DOHH2 (cell line): ENCODE data around the gene TBC1D4.

Experiments used
- H3F3A ChIP-seq: fragments of 200-600 bp; sonication (generic), shearing (Covaris generic); 2 replicates; pipeline ENCODE4 v1.6.0; 2016; ENCODE audit warnings: antibody characterized with exemption, mild to moderate bottlenecking; ENCODE audit not compliant: control insufficient read depth, insufficient read depth
- H3K27ac ChIP-seq: fragments of 200-600 bp; sonication (generic); 2 replicates; pipeline ENCODE4 v1.5.1; 2014; ENCODE audit warnings: low read depth, mild to moderate bottlenecking, low read length, moderate library complexity
- H3K27me3 ChIP-seq: fragments of 200-600 bp; sonication (generic); 2 replicates; pipeline ENCODE4 v1.6.1; 2014; ENCODE audit warnings: mild to moderate bottlenecking, low read length, mixed read lengths; ENCODE audit not compliant: control insufficient read depth
- H3K36me3 ChIP-seq: fragments of 200-600 bp; sonication (generic); 2 replicates; pipeline ENCODE4 v1.6.1; 2014; ENCODE audit warnings: mild to moderate bottlenecking, low read length, moderate library complexity, mixed read lengths; ENCODE audit not compliant: control insufficient read depth
- H3K4me1 ChIP-seq: fragments of 200-600 bp; sonication (generic); 2 replicates; pipeline ENCODE4 v1.6.1; 2014; ENCODE audit warnings: mild to moderate bottlenecking, low read length, mixed read lengths; ENCODE audit not compliant: control insufficient read depth
- H3K4me2 ChIP-seq: fragments of 200-600 bp; sonication (generic); 2 replicates; pipeline ENCODE4 v1.6.0; 2014; ENCODE audit warnings: mild to moderate bottlenecking, low read length, moderate library complexity
- H3K4me3 ChIP-seq: fragments of 200-600 bp; sonication (generic); 2 replicates; pipeline ENCODE4 v1.5.1; 2014; ENCODE audit warnings: mild to moderate bottlenecking, low read length, mixed read lengths
- H3K79me2 ChIP-seq: fragments of 200-600 bp; sonication (generic); 2 replicates; pipeline ENCODE4 v1.6.1; 2014; ENCODE audit warnings: mild to moderate bottlenecking, low read length, mixed read lengths; ENCODE audit not compliant: control insufficient read depth
- H3K9me2 ChIP-seq: fragments of 200-600 bp; sonication (generic); replicated peaks from 2 replicates; pipeline ENCODE4 v1.6.1; 2014; ENCODE audit warnings: mild to moderate bottlenecking, low read length, mixed read lengths; ENCODE audit not compliant: control insufficient read depth
- H3K9me3 ChIP-seq: fragments of 200-600 bp; sonication (generic); 2 replicates; pipeline ENCODE4 v1.6.1; 2014; ENCODE audit warnings: antibody characterized with exemption, low read length, mixed read lengths; ENCODE audit not compliant: control insufficient read depth, insufficient read depth
- H4K20me1 ChIP-seq: fragments of 200-600 bp; sonication (generic); 2 replicates; pipeline ENCODE4 v1.6.0; 2014; ENCODE audit warnings: low read depth, mild to moderate bottlenecking, antibody characterized with exemption, low read length, moderate library complexity; ENCODE audit not compliant: control insufficient read depth, insufficient read depth
- EZH2phosphoT487 ChIP-seq: fragments of 200-600 bp; sonication (generic); IDR thresholded peaks from 2 replicates; pipeline ENCODE4 v1.6.1; 2017; ENCODE audit warnings: borderline replicate concordance, mild to moderate bottlenecking, antibody characterized with exemption, low read length, moderate library complexity, mixed read lengths
- TF ChIP-seq, protein P1 (sequence below): fragments of 200-600 bp; sonication (generic); IDR thresholded peaks from one replicate; pipeline ENCODE4 v1.5.1; 2014; ENCODE audit warnings: antibody characterized with exemption, mild to moderate bottlenecking, low read depth, low read length; ENCODE audit not compliant: poor library complexity, severe bottlenecking

The TBC1D4 gene

DNA sequence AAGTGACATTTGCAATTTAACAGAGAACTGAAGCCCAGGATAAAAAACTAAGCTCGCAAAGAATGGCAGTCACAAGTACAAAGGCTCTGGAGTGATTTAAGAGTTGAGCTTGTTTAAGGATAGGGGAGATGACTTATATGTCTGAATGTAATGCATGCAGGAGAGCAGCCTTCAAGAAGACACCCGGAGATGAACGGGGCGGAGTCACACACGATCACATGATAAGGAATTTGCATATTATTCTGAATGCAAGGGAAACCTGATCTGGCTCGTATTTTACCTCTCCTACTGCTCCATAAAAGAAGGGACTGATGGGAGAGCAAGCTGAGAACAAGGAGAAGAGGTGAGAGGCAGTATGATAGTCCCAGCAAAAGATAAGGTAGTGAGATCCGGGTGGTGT lies 12.9 kb downstream of the TBC1D4 start:
- Histone ChIP-seq H3K4me2 (no peak overlapping the region), H3K4me3 (no peak overlapping the region), H3K27me3 (no peaks in the 10 kb centered on the region), H3K79me2 (peaks cover 100% of the 10 kb centered on the region), H3K27ac (no peak overlapping the region), H3F3A (peaks cover 8% of the 10 kb centered on the region; the same call in 1 of the 2 replicates), H3K9me2 (no peaks in the 10 kb centered on the region), H3K9me3 (no peaks in the 10 kb centered on the region), H4K20me1 (peaks cover 23% of the 10 kb centered on the region; the same call in 1 of the 2 replicates), H3K4me1 (peaks cover 44% of the 10 kb centered on the region), H3K36me3 (peaks cover 77% of the 10 kb centered on the region)
- TF ChIP-seq, protein P1, sequence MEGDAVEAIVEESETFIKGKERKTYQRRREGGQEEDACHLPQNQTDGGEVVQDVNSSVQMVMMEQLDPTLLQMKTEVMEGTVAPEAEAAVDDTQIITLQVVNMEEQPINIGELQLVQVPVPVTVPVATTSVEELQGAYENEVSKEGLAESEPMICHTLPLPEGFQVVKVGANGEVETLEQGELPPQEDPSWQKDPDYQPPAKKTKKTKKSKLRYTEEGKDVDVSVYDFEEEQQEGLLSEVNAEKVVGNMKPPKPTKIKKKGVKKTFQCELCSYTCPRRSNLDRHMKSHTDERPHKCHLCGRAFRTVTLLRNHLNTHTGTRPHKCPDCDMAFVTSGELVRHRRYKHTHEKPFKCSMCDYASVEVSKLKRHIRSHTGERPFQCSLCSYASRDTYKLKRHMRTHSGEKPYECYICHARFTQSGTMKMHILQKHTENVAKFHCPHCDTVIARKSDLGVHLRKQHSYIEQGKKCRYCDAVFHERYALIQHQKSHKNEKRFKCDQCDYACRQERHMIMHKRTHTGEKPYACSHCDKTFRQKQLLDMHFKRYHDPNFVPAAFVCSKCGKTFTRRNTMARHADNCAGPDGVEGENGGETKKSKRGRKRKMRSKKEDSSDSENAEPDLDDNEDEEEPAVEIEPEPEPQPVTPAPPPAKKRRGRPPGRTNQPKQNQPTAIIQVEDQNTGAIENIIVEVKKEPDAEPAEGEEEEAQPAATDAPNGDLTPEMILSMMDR = no peak
- no peak for TF ChIP-seq EZH2phosphoT487

DNA sequence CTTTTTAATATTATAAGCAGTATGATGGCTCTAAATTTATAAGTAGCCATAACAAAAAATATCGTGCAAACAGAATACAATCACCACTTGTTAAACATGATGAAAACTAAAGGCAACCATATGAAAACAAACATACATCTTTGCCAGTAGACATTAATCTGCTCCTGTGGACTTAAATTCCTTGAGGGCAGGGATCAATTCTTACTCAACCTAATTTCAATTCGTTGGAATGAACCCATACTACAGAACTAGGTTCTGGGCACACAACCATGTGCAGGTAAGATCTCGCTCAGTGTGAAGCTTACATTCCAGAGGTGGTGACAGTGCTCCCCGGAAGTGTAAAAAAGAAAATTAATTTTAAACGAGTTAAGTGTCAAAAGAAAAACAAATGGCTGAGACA lies 13.4 kb downstream of the TBC1D4 start:
- H3K4me3 ChIP-seq = no peak overlapping the region
- no peak overlapping the region for H3K27ac ChIP-seq
- no peak for TF ChIP-seq EZH2phosphoT487
- no peak overlapping the region for H3K4me2 ChIP-seq
- H3K79me2 ChIP-seq = peaks cover 100% of the 10 kb centered on the region
- H3K36me3 ChIP-seq = peaks cover 81% of the 10 kb centered on the region
- H4K20me1 ChIP-seq = peaks cover 27% of the 10 kb centered on the region; the same call in 1 of the 2 replicates
- H3K9me3 ChIP-seq = no peaks in the 10 kb centered on the region
- no peaks in the 10 kb centered on the region for H3K27me3 ChIP-seq
- H3F3A ChIP-seq = peaks cover 8% of the 10 kb centered on the region; the same call in 1 of the 2 replicates
- H3K4me1 ChIP-seq = peaks cover 41% of the 10 kb centered on the region
- H3K9me2 ChIP-seq = no peaks in the 10 kb centered on the region

DNA sequence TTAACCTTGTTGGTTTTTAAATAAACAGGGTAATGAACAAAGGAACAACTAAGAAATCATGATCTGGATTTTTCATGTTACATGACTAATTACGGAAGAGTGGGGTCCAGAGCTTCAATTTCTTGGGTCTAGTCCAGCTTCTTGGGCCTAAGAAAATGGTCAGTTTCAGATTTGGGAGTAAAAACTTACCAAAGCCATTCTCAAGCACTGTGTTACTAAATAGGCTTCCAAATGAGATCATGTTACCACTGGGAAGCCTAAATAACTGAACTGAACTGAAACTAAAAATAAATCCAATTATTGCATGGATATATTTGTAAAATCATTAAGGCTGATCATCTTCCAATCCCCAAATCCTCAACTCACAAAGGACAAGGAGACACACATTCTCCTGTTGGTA lies 13.9 kb downstream of the TBC1D4 start:
- Histone ChIP-seq H3K27me3 (no peaks in the 10 kb centered on the region), H3K79me2 (peaks cover 100% of the 10 kb centered on the region), H3K9me2 (no peaks in the 10 kb centered on the region), H3K4me3 (no peak overlapping the region), H3K9me3 (no peaks in the 10 kb centered on the region), H4K20me1 (peaks cover 31% of the 10 kb centered on the region; the same call in 1 of the 2 replicates), H3K27ac (no peak overlapping the region), H3K4me2 (no peak overlapping the region), H3F3A (0 out of 2 replicates have a peak, but pooled peaks cover 4% of the 10 kb centered on the region), H3K36me3 (peaks cover 81% of the 10 kb centered on the region), H3K4me1 (peaks cover 38% of the 10 kb centered on the region)
- TF ChIP-seq, protein P1 = no peak
- no peak for TF ChIP-seq EZH2phosphoT487

DNA sequence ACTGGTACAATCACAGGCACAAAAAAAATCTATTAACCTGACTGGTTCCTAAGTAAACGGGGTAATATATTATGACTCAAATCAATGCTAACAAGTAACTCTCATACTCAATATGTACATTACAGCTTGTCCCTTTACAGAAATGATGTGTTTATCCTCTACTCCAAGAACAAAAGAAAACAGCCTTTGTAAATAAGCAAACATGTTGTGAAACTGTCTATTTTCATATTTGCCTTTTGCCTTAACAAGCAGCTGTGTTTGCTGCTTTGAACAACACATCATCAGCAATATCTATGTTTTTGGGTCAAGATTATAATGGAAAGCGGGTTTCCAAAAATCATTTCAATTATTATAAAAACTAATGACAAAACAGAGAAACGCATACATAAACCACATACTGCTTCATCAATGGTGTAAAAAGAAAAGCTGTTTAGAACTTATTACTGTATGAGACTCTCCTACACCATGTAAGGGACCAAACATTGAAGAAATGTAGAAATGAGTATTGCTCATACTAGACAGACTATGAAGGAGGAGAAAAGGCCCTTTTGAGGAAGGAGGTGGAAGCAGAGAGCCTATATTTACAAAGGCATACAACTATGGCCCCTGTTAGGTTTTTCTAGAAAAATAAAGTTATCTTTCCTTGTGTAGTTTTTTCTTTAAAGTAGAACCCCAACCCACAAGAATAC lies 14.8 kb downstream of the TBC1D4 start:
- no peak overlapping the region for H3K4me3 ChIP-seq
- H3K9me2 ChIP-seq = no peaks in the 10 kb centered on the region
- no peak overlapping the region for H3K27ac ChIP-seq
- no peak overlapping the region for H3K4me2 ChIP-seq
- peaks cover 82% of the 10 kb centered on the region for H3K36me3 ChIP-seq
- peaks cover 100% of the 10 kb centered on the region for H3K79me2 ChIP-seq
- H3K4me1 ChIP-seq = peaks cover 37% of the 10 kb centered on the region
- H4K20me1 ChIP-seq = peaks cover 35% of the 10 kb centered on the region; the same call in 1 of the 2 replicates
- no peaks in the 10 kb centered on the region for H3K9me3 ChIP-seq
- H3F3A ChIP-seq = 0 out of 2 replicates have a peak, but pooled peaks cover 4% of the 10 kb centered on the region
- TF ChIP-seq, protein P1 = no peak
- no peak for TF ChIP-seq EZH2phosphoT487
- H3K27me3 ChIP-seq = no peaks in the 10 kb centered on the region
